ENCODE results near the gene ELL.

The ELL gene

DNA sequence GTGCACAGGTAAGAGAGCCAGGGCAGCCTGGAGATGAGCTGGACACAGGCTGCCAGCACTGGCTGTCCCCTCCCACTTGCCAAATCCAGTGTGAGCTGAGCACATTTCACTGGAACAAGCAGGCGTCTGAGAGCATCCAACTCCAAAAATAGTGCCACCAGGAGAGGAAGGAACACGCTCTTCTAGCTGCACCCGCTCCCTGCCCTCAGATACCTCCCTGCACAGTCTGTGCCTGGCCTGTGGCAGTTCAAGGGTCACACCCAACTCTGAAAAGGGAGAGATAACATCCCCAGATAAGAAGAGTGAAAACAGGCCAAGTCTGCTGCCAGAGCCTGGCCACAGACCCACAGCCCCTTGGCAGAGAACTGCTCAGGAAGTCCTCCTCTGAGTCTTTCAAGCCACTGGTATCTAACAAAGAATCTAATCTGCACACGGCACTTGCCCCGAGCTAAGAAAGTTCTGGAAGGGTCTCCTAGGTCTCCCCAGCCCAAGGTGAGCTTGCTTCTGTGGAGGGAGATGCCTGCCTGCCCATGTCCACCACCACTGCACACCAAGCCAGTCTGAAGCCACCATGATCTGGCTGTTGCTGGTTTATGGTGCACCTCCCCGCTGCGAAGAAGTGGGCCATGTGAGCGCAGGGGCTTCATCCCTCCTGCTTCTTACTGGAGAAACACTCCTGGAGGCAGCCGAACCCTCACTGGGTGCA is 14.7 kb downstream of the ELL start:
- no peaks in the 10 kb centered on the region for H3K9me3 Mint-ChIP-seq
- no peaks in the 10 kb centered on the region for H3K27me3 Mint-ChIP-seq
- peak; percentile 57 for DNase-seq
- peak overlapping the region; percentile 1 for H3K4me3 Mint-ChIP-seq
- H3K4me1 Mint-ChIP-seq, result peaks cover 50% of the 10 kb centered on the region
- peak overlapping the region; percentile 71 for H3K27ac Mint-ChIP-seq
- H3K36me3 Mint-ChIP-seq, result peaks cover 2% of the 10 kb centered on the region
- CTCF ChIA-PET, result interaction anchor here (0.7 to 3.0 kb wide), 4 partner anchors 9 to 82 kb away, joined by 3 to 20 read pairs (median 7); partner anchors contain the start of genes ELL and REX1BD

DNA sequence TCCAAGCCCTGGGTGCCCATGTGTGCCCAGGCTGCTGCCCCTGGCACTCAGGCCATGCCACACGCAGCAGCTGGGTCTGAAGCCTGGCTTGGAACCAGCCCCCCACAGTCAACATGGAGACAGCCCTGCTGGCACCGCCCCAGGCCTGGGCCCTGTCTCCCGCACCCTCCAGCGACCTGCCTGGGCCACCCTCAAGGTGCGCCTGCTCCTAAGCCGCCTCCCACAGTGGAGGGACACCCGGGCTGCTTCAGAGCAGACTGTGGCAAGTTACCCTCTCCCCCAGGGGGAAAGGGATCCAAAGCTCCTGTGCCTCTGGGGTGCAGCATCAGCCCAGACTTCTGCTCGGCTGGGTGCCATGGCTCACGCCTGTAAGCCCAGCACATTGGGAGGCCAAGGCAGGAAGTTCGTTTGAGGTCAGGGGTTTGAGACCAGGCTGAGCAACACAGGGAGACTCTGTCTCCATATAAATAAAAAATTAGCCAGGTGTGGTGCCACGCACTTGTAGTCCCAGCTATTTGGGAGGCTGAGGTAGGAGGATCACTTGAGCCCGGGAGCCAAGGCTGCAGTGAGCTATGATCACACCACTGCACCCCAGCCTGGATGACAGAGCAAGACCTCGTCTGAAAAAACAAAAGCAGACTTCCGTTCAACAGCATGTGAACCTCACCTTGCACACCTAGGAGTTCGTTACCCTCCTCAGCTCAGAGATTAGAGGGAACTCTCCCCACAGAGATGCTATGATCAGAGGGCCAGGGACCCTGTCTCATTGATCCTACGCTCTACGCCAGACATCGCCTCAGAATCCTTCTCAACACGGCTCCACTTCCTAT is 15.6 kb downstream of the ELL start:
- Mint-ChIP-seq H3K4me3 (no peak overlapping the region), H3K36me3 (peaks cover 2% of the 10 kb centered on the region), H3K4me1 (peaks cover 54% of the 10 kb centered on the region), H3K27me3 (no peaks in the 10 kb centered on the region), H3K27ac (peak overlapping the region; percentile 71), H3K9me3 (no peaks in the 10 kb centered on the region)
- no peak for DNase-seq
- CTCF ChIA-PET, result interaction anchor here (0.7 to 3.0 kb wide), 4 partner anchors 10 to 83 kb away, joined by 3 to 20 read pairs (median 7); partner anchors contain the start of genes ELL and REX1BD

DNA sequence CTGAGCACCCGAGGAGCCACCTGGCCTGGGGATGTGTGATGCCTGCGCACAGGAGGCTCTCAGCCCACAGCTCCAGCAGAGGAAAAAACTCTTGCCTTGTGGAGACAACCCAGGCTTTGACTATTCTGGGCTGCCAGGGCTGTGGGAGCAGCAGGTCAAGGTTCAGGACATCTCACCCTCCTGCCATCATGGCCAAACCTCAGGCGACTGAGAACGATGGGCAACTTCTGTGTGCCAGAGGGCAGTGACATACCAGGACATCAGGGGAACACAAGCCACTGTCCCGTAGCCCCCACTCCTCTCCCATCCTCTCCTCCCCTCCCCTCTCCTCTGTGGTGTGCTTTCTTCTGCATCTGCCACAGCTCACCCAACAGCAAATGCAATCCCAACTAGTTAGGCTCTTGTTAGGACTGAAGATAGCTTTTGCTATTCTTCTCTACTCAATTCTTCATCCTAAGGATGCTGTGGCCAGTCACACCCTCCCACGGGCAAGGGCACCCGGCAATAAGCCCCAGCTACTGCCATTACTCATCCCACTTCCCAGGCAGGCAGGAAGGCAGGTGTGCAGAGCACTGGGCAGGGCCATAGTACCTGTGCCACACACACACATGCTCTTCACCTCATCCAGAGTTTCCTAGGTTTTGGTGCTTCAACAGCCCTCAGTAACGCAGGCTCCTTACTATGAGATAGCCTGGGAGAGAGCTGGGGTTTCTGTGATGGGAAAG is 16.8 kb downstream of the ELL start:
- Mint-ChIP-seq H3K27ac (peak overlapping the region; percentile 64), H3K27me3 (no peaks in the 10 kb centered on the region), H3K4me1 (peaks cover 67% of the 10 kb centered on the region), H3K4me3 (no peak overlapping the region), H3K36me3 (peaks cover 2% of the 10 kb centered on the region), H3K9me3 (no peaks in the 10 kb centered on the region)
- CTCF ChIA-PET, result interaction anchor here (1.3 to 3.0 kb wide), 4 partner anchors 9 to 54 kb away, joined by 3 to 20 read pairs (median 7); partner anchors contain the start of gene ELL
- DNase-seq, result no peak

DNA sequence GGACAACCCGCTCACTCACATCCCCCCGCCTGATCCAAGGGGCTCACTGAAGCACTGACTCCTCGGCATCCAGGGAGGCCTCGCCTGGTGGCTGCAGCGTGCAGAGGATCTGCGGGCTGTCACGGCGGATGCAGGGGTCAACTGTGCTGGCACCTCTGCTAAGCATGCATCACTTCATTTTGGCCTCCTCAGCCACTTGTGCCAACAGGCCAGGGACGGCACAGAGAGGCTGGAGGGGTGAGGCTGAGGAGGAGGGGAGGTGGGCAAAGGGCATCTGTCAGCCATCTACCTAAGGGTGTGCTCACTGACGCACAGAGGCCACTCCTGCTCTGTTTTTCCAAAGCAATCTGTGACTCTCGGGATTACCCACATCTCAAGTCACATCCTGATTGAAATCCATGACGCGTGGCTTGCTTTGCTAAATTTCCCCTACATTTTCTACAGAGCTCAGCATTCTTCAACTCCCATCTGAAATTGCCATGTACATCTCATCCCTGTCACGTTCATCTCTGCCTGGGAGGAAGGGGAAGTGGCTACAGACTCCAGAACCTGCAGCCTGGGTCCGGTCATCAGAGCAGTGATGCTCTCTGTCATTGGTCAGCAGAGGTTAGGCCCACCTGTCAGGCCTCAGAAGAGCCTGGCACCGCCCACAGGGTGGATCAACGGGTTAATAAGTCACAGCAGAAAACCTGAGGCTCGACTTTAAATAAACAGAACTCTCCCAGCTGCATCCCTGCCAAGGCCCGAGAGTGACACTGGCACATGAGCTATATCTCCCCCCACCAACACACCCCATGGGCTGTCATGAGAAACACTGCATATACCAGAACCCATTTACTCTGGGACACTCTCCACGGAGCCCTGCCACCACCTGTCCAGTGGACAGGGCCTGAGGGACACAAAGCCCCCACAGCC is 17.6 kb downstream of the ELL start:
- DNase-seq, result no peak
- Mint-ChIP-seq H3K9me3 (no peaks in the 10 kb centered on the region), H3K27ac (no peak overlapping the region), H3K27me3 (no peaks in the 10 kb centered on the region), H3K36me3 (peaks cover 2% of the 10 kb centered on the region), H3K4me1 (peaks cover 75% of the 10 kb centered on the region), H3K4me3 (no peak overlapping the region)
- CTCF ChIA-PET, result interaction anchor here (1.3 to 2.5 kb wide), 4 partner anchors 8 to 53 kb away, joined by 3 to 10 read pairs (median 4); partner anchors contain the start of gene ELL

DNA sequence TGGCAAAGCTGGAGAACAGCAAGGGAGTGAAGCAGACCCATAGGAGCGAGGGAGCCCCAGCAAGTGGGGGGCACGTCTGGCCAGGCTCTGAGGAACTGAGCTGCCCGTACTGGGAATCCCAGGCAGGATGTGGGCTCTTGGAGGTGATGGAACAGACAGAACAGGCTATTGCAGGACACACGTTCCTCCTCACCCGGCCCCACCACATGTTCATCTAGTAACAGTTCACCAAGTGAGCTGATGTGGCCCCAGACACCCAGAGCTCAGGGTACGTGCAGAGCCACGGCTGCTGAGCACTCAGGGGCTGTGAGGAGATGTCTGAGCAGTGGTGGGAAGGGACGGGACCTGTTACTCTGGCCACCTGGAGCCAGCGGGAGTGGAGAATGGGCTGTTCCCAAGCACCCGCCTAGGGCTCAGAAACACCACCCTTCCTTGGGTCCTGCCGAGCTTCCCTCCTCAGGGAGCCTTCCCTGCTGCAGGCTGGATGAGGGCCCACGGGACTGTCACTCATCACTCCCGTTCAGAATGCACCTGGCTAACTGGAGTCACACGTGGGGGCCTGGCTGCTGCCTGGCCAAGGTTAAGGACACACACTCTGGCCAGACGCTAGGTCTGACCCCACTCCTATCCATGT is 18.4 kb downstream of the ELL start:
- H3K9me3 Mint-ChIP-seq, result no peaks in the 10 kb centered on the region
- H3K4me1 Mint-ChIP-seq, result peaks cover 76% of the 10 kb centered on the region
- DNase-seq, result no peak
- peaks cover 2% of the 10 kb centered on the region for H3K36me3 Mint-ChIP-seq
- no peak overlapping the region for H3K27ac Mint-ChIP-seq
- no peaks in the 10 kb centered on the region for H3K27me3 Mint-ChIP-seq
- CTCF ChIA-PET, result interaction anchor here (1.7 to 2.5 kb wide), 2 partner anchors 18 to 39 kb away, joined by 4 to 10 read pairs; partner anchors contain the start of gene ELL
- no peak overlapping the region for H3K4me3 Mint-ChIP-seq

DNA sequence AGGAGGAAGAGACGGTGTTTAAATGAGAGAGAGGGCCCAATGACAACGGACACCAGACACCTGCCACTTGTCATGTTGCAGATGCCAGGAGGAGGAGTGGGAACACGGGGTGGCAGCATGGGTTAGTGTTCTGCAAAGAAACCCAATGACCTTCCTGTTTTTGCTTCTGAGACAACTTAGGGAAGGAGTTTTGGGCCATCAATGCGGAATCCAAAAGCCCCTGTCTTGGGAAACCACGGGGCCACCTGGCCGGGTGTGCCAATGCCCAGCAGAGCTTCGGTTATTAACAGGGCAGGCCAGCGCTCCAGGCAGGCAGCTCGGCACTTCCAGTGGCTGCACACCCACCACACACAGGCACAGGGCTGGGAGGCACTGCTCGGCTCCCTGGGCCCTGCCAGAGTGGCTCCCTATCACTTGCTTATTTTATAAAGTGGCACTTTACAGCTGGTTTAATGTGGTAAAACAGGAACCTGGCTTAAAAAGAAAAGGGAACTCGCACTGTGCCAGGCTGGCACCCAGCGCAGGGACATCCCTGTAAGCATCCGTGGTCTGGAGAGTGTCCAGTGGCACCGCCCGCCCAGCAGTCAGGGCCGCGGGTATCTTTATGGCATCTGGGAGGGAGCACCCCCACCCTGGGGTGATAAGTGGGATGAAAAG is 19.1 kb downstream of the ELL start:
- no peak overlapping the region for H3K4me3 Mint-ChIP-seq
- H3K27ac Mint-ChIP-seq, result no peak overlapping the region
- CTCF ChIA-PET, result interaction anchor here (1.7 to 2.5 kb wide), 2 partner anchors 18 to 38 kb away, joined by 4 to 10 read pairs; partner anchors contain the start of gene ELL
- H3K27me3 Mint-ChIP-seq, result no peaks in the 10 kb centered on the region
- H3K36me3 Mint-ChIP-seq, result peaks cover 2% of the 10 kb centered on the region
- no peak for DNase-seq
- H3K4me1 Mint-ChIP-seq, result peaks cover 78% of the 10 kb centered on the region
- H3K9me3 Mint-ChIP-seq, result no peaks in the 10 kb centered on the region

DNA sequence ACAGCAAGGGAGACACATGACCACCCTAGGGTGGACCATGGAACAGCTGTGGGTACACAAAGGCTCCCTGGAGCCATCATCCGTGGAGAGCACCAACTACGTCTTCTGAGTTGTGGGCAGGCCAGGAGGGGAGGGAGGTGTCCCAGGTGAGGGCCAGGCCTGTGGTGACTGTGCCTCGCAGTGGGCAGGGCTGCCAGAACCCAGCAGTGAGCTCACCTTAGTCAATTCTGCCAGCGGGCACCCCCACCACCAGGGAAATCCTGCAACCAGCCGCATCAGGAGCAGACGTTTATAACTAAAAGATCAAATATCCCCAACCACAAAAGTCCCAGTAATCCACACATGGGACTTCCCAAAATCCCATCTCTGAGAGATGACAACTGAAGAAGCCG is 19.6 kb downstream of the ELL start:
- CTCF ChIA-PET, result no interaction called here

DNA sequence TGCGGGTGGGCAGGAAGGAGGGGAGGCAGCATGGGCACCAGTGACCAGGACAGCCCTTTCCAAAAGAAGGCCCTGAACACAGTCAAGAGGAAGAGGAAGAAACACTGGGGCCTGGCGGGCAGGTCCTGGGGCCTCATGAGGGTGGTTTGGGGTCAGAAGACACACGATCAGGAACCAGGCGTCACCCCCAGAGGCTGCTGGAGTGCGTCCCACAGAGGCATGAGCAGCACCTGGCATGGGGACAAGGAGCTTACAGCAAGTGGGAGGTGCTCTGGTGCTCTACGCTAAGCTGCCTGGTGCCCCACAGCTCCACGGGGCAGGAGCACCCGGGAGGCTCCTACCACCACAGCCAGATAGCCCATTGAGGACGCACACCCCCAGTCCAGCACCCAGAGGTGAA is 20.0 kb downstream of the ELL start:
- DNase-seq, result no peak
- Mint-ChIP-seq H3K4me1 (peaks cover 74% of the 10 kb centered on the region), H3K9me3 (no peaks in the 10 kb centered on the region), H3K27ac (no peak overlapping the region), H3K4me3 (no peak overlapping the region), H3K27me3 (no peaks in the 10 kb centered on the region), H3K36me3 (peaks cover 2% of the 10 kb centered on the region)
- CTCF ChIA-PET, result no interaction called here

More for the DNA sequence above, 19.6 kb downstream of the ELL start:
- no peak for DNase-seq
- no peaks in the 10 kb centered on the region for H3K9me3 Mint-ChIP-seq
- no peaks in the 10 kb centered on the region for H3K27me3 Mint-ChIP-seq
- peaks cover 74% of the 10 kb centered on the region for H3K4me1 Mint-ChIP-seq
- no peak overlapping the region for H3K27ac Mint-ChIP-seq
- H3K36me3 Mint-ChIP-seq, result peaks cover 2% of the 10 kb centered on the region
- H3K4me3 Mint-ChIP-seq, result no peak overlapping the region

DNA sequence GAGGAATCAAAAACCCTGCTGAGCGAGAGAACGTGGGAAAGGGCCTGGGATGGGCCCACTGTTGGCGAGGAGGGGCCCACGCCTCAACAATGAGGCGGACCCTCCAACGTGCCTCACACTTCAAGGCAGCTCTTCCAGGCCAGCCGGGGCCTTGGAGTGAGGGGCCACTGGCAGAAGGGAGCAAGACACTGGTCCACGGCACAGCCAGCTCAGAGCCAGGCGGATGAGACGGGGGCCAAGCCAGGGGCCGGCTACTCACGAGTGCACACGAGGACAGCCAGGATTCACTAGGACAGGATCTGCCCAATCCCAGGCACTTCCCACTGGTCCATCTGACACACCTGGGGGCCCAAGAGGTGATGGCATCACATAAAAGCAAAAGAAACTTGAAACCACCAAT is 20.5 kb downstream of the ELL start:
- CTCF ChIA-PET, result interaction anchor here (1.4 kb wide), 1 partner anchor 19 kb away, joined by 3 read pairs; no protein-coding TSS in a partner anchor
- H3K4me3 Mint-ChIP-seq, result no peak overlapping the region
- no peaks in the 10 kb centered on the region for H3K27me3 Mint-ChIP-seq
- H3K36me3 Mint-ChIP-seq, result peaks cover 2% of the 10 kb centered on the region
- no peaks in the 10 kb centered on the region for H3K9me3 Mint-ChIP-seq
- DNase-seq, result no peak
- H3K27ac Mint-ChIP-seq, result no peak overlapping the region
- peaks cover 74% of the 10 kb centered on the region for H3K4me1 Mint-ChIP-seq

DNA sequence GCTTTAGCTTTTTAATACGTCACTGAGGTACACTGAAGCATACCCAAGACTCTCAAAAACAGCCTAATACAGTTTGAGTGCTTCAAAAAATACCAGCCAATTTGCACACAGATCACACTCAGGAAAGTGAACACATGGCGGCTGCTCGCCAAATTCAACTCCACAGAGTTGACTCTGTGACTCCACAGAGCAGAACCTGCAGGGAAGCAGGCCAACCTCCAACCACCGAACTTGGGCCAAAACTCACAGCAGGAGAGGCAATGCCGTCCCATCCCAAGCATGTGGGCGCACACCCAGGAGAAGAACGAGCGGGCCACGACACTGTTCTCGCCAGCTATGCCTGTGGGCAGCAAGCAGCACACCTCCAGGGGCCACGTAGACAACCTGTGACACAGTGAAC is 21.1 kb downstream of the ELL start:
- H3K27me3 Mint-ChIP-seq, result no peaks in the 10 kb centered on the region
- peaks cover 2% of the 10 kb centered on the region for H3K36me3 Mint-ChIP-seq
- no peak overlapping the region for H3K27ac Mint-ChIP-seq
- no peaks in the 10 kb centered on the region for H3K9me3 Mint-ChIP-seq
- CTCF ChIA-PET, result interaction anchor here (1.4 kb wide), 1 partner anchor 19 kb away, joined by 3 read pairs; no protein-coding TSS in a partner anchor
- peaks cover 74% of the 10 kb centered on the region for H3K4me1 Mint-ChIP-seq
- no peak for DNase-seq
- no peak overlapping the region for H3K4me3 Mint-ChIP-seq

DNA sequence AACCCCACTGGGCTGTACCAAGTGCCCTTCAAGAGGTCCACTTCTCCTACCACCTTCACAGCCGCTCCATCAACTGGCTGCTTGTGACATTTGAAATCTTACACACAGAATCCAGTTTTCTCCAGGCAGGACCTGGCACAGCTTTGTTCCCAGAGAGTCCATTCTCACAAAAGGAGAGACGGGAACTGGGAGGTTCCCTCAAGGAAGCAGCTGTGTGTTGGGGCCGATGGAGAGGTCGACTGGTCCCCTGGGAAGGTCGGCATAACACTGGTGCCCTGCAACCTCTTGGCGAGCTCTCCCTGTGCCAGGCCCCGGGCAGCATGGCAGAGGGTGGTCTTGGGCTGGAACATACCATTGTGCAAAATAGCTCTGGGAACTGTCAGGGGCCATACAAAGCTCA is 21.5 kb downstream of the ELL start:
- DNase-seq, result no peak
- Mint-ChIP-seq H3K36me3 (no peaks in the 10 kb centered on the region), H3K4me1 (peaks cover 74% of the 10 kb centered on the region), H3K27ac (no peak overlapping the region), H3K27me3 (no peaks in the 10 kb centered on the region), H3K9me3 (no peaks in the 10 kb centered on the region), H3K4me3 (no peak overlapping the region)
- CTCF ChIA-PET, result interaction anchor here (1.4 kb wide), 1 partner anchor 20 kb away, joined by 3 read pairs; no protein-coding TSS in a partner anchor

DNA sequence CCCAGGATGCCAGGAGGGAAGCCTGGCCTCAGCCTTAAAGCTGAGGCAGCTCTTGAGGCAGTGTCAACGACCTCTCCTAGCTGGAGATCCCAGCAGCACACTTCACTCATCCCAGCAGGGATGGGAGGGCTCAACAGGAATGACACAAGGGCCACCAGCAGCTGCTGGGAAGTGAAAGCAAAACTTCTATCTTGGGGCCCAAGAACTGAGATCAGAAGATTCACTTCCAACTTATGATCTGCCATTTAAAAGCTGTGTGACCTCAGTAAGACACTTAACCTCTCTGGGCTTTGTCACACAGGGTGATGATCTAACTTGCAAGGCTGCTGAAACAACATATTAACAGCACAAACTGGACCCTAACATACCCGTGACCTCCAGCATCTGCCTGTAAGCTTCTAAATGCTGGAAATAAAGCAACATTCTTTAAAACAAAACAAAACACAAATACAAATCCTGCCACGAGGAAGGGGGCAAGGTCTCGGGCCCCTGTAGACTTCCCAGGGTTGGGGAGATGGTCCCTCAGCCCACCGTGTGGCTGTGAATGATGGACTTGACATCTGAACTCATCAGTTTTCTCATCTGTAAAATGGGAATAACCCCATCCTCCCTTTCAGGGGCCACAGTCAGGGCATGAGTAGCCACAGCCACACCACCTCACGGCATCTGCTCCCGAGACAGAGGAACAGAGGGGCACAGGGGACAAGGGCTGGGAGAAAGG is 22.7 kb downstream of the ELL start:
- Mint-ChIP-seq H3K9me3 (no peaks in the 10 kb centered on the region), H3K4me3 (no peak overlapping the region)

More for the DNA sequence above, 22.7 kb downstream of the ELL start:
- CTCF ChIA-PET, result no interaction called here
- DNase-seq, result no peak
- Mint-ChIP-seq H3K27me3 (no peaks in the 10 kb centered on the region), H3K36me3 (no peaks in the 10 kb centered on the region), H3K27ac (peak overlapping the region; percentile 52), H3K4me1 (peaks cover 75% of the 10 kb centered on the region)

Data from activated naive CD4-positive, alpha-beta T cell treated with anti-CD3 and anti-CD28 coated beads, Interleukin-2, amount 10 ng/mL, durations not matched to agents 7 days and 5 days (primary cell).